Gastroesophageal sphincter (tissue), 3 donors: ENCODE data around the gene CYB5R2.

Experiments
- POLR2A ChIP-seq, 2 donors: fragments of 450-650 bp; IDR thresholded peaks; one replicate each; pipeline ENCODE4 v1.6.1; 2017; ENCODE audit warnings: antibody characterized with exemption in 2 of 2, mild to moderate bottlenecking in 2 of 2, moderate library complexity in 1 of 2
- POLR2AphosphoS5 ChIP-seq: sonication (generic); formaldehyde crosslinking; IDR thresholded peaks from one replicate; pipeline ENCODE4 v1.6.1; 2017; ENCODE audit warnings: antibody characterized with exemption
- TF ChIP-seq, protein P1 (sequence below), 4 experiments: fragments of 200-600 bp in 2 of 4; fragments of 450-650 bp in 2 of 4; sonication (generic) in 1 of 4; IDR thresholded peaks; one replicate each; pipeline ENCODE4 v1.5.1; 2017 to 2019; ENCODE audit warnings: antibody characterized with exemption in 4 of 4, mild to moderate bottlenecking in 2 of 4, moderate library complexity in 2 of 4

DNA sequence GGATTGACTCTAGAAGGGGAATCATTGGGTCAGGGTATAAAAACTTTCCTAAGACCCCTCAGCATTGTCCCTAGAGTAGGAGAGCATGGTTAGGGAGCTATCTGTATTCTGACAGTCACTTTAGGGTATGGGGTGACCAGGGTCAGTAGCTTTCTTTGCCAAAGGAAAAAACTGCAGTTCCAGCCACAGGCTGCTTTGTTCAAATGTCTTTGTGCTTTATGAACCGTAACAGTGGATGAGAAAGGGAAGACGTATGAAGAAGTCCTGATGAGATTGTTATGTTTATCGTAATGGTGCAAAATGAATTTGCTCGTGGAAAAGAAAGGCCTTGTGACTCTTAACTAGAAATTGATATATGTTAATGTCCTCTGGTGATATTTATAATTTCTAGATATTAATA, 30.0 kb downstream of the CYB5R2 start:
- TF ChIP-seq, protein P1, sequence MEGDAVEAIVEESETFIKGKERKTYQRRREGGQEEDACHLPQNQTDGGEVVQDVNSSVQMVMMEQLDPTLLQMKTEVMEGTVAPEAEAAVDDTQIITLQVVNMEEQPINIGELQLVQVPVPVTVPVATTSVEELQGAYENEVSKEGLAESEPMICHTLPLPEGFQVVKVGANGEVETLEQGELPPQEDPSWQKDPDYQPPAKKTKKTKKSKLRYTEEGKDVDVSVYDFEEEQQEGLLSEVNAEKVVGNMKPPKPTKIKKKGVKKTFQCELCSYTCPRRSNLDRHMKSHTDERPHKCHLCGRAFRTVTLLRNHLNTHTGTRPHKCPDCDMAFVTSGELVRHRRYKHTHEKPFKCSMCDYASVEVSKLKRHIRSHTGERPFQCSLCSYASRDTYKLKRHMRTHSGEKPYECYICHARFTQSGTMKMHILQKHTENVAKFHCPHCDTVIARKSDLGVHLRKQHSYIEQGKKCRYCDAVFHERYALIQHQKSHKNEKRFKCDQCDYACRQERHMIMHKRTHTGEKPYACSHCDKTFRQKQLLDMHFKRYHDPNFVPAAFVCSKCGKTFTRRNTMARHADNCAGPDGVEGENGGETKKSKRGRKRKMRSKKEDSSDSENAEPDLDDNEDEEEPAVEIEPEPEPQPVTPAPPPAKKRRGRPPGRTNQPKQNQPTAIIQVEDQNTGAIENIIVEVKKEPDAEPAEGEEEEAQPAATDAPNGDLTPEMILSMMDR (IDR thresholded peaks at IDR 0.05): no peak
- TF ChIP-seq POLR2A (IDR thresholded peaks at IDR 0.05) (no peak), POLR2AphosphoS5 (no peak)
